T47D (cell line): Measurements from ENCODE around the gene CACNA2D4.

ENCODE experiments used
- DNase-seq, 2 experiments: peaks; one replicate each; pipeline versions ENCODE4 v3.0.0 to v3.0.0-alpha.2; 2011 to 2012; ENCODE audit warnings: low read depth in 1 of 2, low spot score in 1 of 2
- JUND ChIP-seq: IDR thresholded peaks from 2 replicates; pipeline ENCODE4 v1.6.1; 2012; ENCODE audit warnings: low read depth
- in situ Hi-C: cut with HindIII; loops from 2 replicates; pipeline ENCODE4 v1.10.0; 2016; ENCODE audit warnings: low sequenced_read_pairs, low pct_unique_long_range_greater_than_20kb

The CACNA2D4 gene

GRCh38 chr12:1816730-1817348 is 101.6 kb downstream of the CACNA2D4 start:
- DNase-seq: no peak
- no peak for TF ChIP-seq JUND
- in situ Hi-C loops: no loop called here

DNA sequence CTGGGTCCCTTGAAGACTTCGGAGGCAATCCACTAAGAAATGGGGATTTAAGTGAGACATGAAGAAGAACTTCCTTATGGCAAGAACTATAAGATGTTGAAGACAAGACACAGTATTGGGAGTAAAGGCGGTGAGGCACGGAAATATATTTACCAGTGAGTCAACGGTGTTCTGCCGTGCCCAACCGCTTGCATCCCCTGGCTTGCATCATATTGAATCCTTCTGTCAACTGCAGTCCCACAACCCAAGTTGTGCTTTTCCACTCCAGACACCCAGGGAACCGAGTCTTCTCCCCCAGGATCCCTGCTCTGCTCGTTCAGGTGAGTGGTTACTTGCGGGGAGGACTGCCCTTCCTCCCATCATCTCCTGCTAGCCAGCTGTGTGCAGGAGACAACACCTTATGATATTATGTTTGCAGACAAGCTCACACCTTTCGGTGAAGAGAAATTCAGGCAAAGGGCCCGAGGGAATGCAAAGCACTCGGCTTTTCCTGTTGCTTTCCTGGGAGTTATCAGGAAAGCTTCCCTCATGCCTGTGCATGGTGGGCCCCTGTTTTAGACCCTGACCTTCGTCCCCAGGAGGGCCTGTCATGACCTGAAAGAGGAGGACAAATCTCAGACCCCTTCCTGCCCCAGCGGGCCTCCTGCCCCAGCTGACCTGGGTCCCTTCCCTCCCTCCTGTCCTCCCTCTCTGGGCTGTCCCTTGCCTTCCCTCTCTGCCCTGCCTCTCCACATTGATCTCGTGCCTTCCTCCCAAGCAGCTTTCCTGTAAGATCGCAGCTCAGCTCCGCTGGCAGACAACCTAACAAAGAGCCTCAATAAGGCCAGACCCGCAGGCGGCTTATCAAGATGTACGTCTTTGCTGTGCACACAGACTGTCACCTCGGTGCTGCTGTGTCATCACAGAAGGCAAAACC is 102.4 kb downstream of the CACNA2D4 start:
- DNase-seq: peak in 1 of 2 experiments; percentile 15
- in situ Hi-C loops: no loop called here
- no peak for TF ChIP-seq JUND

- no peak for TF ChIP-seq JUND
- in situ Hi-C loops: no loop called here
- no peak for DNase-seq
These were observed 103.3 kb downstream of the CACNA2D4 start for GRCh38 chr12:1815108-1815507.

- TF ChIP-seq JUND: no peak
- DNase-seq: no peak
- in situ Hi-C loops: no loop called here
These were observed 104.2 kb downstream of the CACNA2D4 start for GRCh38 chr12:1814266-1814665.

DNA sequence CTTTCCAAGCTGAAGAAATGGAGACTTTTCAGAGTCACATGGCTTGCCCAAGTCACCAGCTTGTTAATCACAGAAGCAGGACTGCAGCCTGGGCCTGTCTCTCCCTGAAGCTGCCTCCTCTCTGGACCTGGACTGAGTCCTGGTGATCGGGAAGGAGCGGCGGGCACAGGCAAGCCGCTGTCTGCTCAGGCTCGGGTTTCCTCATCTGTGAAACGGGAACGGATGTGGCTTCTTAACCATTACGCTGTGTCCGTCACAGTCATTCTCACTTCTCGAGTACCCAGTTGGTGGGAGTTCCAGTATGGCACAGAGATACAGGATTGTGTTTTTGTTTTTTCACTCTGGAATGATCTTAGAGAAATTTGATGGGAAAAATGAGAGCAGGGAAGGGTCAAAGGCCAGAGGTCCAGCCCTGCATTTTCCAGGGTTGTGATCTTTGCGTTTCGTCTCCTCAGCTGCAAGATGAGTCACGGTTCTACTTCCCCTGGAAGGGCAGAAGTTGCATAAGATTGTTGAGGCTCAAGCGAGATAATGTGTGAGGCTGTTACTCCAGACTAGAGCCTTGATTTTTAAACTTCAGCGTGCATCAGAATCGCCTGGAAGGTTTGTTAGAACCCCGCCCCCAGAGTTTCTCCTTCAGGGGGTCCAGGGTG is 105.7 kb downstream of the CACNA2D4 start:
- in situ Hi-C loops: no loop called here
- no peak for DNase-seq
- TF ChIP-seq JUND: no peak

DNA sequence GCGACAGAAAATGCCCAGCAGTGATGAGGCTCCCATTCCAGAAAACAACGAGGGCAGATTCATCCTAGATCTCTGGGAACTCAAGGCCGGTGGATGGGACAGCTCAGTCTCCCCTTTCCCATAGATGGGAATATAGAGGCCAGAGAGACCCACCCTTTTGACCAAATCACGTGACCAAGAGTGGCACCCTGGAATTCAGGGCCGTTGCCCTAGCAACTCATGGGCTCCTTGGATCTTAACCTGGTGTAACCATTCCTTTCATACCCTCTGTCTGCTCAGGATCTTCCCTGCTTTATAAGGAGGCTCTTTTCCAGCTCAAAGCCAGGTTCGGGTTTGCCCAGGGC is 106.5 kb downstream of the CACNA2D4 start:
- in situ Hi-C loops: no loop called here

GRCh38 chr12:1811281-1811947 is 107.0 kb downstream of the CACNA2D4 start:
- TF ChIP-seq JUND: no peak
- no peak for DNase-seq
- in situ Hi-C loops: no loop called here

More for the DNA sequence above, 106.5 kb downstream of the CACNA2D4 start:
- no peak for TF ChIP-seq JUND
- no peak for DNase-seq

DNA sequence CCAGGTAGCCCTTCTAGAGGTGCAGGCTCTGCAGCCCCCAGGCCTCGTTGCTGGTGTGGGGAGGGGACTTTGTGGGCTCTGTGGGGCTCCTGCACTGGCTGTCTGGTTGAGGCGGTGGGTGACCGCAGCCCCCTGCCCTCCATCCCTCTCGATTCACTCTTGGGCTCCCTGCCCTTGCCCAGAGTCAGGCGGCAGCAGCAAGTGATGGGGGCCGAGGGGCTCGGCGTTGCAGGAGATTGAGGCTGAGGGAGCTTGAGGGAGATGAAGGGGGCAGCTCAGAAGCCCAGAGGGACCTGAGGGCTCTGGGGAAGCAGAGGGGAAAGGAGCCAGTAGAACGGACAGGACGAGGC is 107.5 kb downstream of the CACNA2D4 start:
- no peak for DNase-seq
- in situ Hi-C loops: no loop called here
- no peak for TF ChIP-seq JUND

- DNase-seq: no peak
- TF ChIP-seq JUND: no peak
- in situ Hi-C loops: no loop called here
These were observed 108.1 kb downstream of the CACNA2D4 start for GRCh38 chr12:1810201-1810930.

DNA sequence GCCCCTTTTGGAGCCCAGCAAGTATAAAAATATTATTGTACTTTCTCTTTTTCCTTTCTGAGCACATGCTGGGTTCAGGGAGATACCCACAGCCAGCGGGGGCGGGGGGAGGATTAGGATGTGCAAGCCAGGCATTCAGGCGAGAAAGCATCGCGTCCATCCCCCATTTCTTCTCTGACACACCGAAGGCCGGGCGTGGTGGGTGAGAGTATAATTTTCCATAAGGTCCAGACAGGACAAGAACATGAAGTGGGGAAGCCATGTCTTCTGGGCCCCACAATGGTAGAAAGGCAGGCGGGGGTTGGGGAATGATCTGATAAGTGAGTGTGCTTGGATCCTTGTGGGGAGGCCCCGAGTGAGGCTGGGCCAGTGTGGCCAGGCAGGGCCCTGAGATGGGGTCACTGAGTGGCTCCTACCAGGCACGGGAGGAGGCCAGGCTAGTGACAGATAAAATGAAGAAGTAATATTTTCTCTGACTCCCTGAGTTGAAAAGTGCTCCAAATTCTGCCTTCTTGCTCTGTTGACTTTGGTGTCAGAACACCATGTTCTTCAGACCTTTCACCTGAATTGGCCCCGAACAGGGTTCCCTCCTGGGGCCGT is 108.8 kb downstream of the CACNA2D4 start:
- TF ChIP-seq JUND: no peak
- DNase-seq: no peak
- in situ Hi-C loops: no loop called here

DNA sequence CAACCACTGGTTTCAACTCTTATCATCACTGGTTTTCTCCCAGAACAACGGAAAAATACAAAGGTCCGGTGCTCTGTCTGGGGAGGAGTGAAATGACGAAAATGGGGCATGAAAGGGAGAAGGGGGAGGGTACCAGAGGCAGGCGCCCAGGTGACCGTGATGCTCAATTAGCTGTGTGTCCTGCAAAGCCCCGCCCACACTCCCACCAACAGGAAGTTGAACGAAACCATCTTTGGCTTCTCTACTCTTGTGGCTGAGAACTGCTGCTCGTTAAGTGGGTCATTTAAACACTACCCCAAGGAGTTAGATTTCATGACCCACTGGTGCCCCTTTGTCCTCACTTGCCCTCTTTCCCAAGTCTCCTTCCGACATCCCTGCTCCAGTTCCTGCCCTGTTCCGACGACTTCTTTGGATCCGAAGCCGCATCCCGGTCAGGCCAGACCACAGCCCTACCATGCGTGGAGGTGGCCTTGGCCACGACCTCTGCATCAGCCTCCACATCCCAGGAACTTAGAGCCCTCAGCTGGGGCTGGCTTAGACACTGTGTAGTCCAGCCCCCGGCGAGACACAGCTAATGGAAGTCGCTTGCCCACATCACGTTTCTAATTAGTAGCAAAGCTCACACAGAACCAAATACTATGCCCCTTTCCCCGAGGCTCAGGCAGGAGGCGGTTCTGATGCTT is 109.5 kb downstream of the CACNA2D4 start:
- in situ Hi-C loops: no loop called here
- TF ChIP-seq JUND: no peak
- DNase-seq: no peak
